Trophoblast cell (in vitro differentiated cells and primary cell): ENCODE measurements around the gene PTRHD1.

ENCODE experiments used
- DNase-seq, 2 donors: peaks; one replicate each; pipeline ENCODE4 v3.0.0-alpha.2; 2016
- H2AFZ ChIP-seq: 2 replicates; pipeline ENCODE4 v1.6.1; 2013; ENCODE audit warnings: low read length, moderate library complexity, mild to moderate bottlenecking; ENCODE audit not compliant: insufficient read depth, poor library complexity
- H2AK5ac ChIP-seq: 2 replicates; pipeline ENCODE4 v1.6.1; 2013; ENCODE audit warnings: mild to moderate bottlenecking, low read length
- H2BK120ac ChIP-seq: 2 replicates; pipeline ENCODE4 v1.6.1; 2013; ENCODE audit warnings: low read length, mild to moderate bottlenecking, moderate library complexity; ENCODE audit not compliant: insufficient read depth, poor library complexity
- H2BK12ac ChIP-seq: 2 replicates; pipeline ENCODE4 v1.6.1; 2013; ENCODE audit warnings: mild to moderate bottlenecking, low read length, moderate library complexity
- H2BK5ac ChIP-seq: 2 replicates; pipeline ENCODE4 v1.6.1; 2013; ENCODE audit warnings: low read length, low read depth, moderate library complexity, mild to moderate bottlenecking; ENCODE audit not compliant: poor library complexity
- H3K14ac ChIP-seq: 2 replicates; pipeline ENCODE4 v1.6.1; 2013; ENCODE audit warnings: mild to moderate bottlenecking, low read length
- H3K18ac ChIP-seq: 2 replicates; pipeline ENCODE4 v1.6.1; 2013; ENCODE audit warnings: mild to moderate bottlenecking, low read length
- H3K23ac ChIP-seq: 2 replicates; pipeline ENCODE4 v1.6.1; 2013; ENCODE audit warnings: low read length
- H3K27ac ChIP-seq: 2 replicates; pipeline ENCODE4 v1.5.1; 2013; ENCODE audit warnings: low read depth, mild to moderate bottlenecking, inconsistent platforms, low read length, moderate library complexity
- H3K27me3 ChIP-seq: 2 replicates; pipeline ENCODE4 v1.6.1; 2013; ENCODE audit warnings: inconsistent platforms, mild to moderate bottlenecking, low read length, moderate library complexity; ENCODE audit not compliant: insufficient read depth
- H3K36me3 ChIP-seq, 2 experiments: 1 replicate in 1 of 2; 2 replicates in 1 of 2; pipeline ENCODE4 v1.6.1; 2013; ENCODE audit warnings: low read length in 2 of 2, mild to moderate bottlenecking in 2 of 2, moderate library complexity in 1 of 2; ENCODE audit not compliant: insufficient read depth in 2 of 2, control insufficient read depth in 1 of 2
- H3K4ac ChIP-seq: 2 replicates; pipeline ENCODE4 v1.6.1; 2013; ENCODE audit warnings: low read depth, mild to moderate bottlenecking, low read length, moderate library complexity
- H3K4me1 ChIP-seq, 2 experiments: 1 replicate in 1 of 2; 2 replicates in 1 of 2; pipeline ENCODE4 v1.6.1; 2013; ENCODE audit warnings: low read length in 2 of 2, mild to moderate bottlenecking in 2 of 2, moderate library complexity in 1 of 2; ENCODE audit not compliant: insufficient read depth in 2 of 2, control insufficient read depth in 1 of 2
- H3K4me2 ChIP-seq: 2 replicates; pipeline ENCODE4 v1.6.1; 2013; ENCODE audit warnings: inconsistent platforms, mild to moderate bottlenecking, low read length, moderate library complexity
- H3K4me3 ChIP-seq: 2 replicates; pipeline ENCODE4 v1.5.1; 2013; ENCODE audit warnings: mild to moderate bottlenecking, low read depth, low read length, inconsistent platforms
- H3K79me1 ChIP-seq: one replicate; pipeline ENCODE4 v1.6.1; 2013; ENCODE audit warnings: low read length
- H3K79me2 ChIP-seq: 2 replicates; pipeline ENCODE4 v1.6.1; 2013; ENCODE audit warnings: low read length, mild to moderate bottlenecking; ENCODE audit not compliant: control insufficient read depth, insufficient read depth, poor library complexity
- H3K9ac ChIP-seq: 2 replicates; pipeline ENCODE4 v1.6.1; 2013; ENCODE audit warnings: mild to moderate bottlenecking, low read length
- H3K9me3 ChIP-seq: 2 replicates; pipeline ENCODE4 v1.6.1; 2013; ENCODE audit warnings: low read depth, mild to moderate bottlenecking, control low read depth, inconsistent platforms, low read length; ENCODE audit not compliant: insufficient read depth
- H4K12ac ChIP-seq: 2 replicates; pipeline ENCODE4 v1.6.1; 2013; ENCODE audit warnings: low read depth, mild to moderate bottlenecking, low read length, moderate library complexity
- H4K8ac ChIP-seq: 2 replicates; pipeline ENCODE4 v1.6.1; 2013; ENCODE audit warnings: low read depth, mild to moderate bottlenecking, low read length, moderate library complexity
- H4K91ac ChIP-seq: one replicate; pipeline ENCODE4 v1.6.1; 2013; ENCODE audit warnings: low read depth, mild to moderate bottlenecking, low read length, moderate library complexity
- WGBS: extraction: QIAGEN DNeasy Blood & Tissue Kit; methylation state at CpG from one replicate; pipeline ENCODE4 v1.1.7; 2013; ENCODE audit warnings: missing lambda C conversion rate; ENCODE audit not compliant: insufficient read length, insufficient coverage; ENCODE audit errors: extremely low coverage; 5-methylcytosine and 5-hydroxymethylcytosine counted together

Gene PTRHD1

GRCh38 chr2:24779116-24779515, 14.1 kb downstream of the PTRHD1 start:
- H3K36me3 ChIP-seq = no peaks in the 10 kb centered on the region
- no peak overlapping the region for H4K91ac ChIP-seq

GRCh38 chr2:24774373-24774772, 18.8 kb downstream of the PTRHD1 start:
- no peak overlapping the region for H3K18ac ChIP-seq
- no peaks in the 10 kb centered on the region for H3K27me3 ChIP-seq
- no peak overlapping the region for H2BK12ac ChIP-seq
- no peak overlapping the region for H2AFZ ChIP-seq
- H3K4me2 ChIP-seq = no peak overlapping the region
- H4K12ac ChIP-seq = no peak overlapping the region
- DNase-seq = no peak
- peaks cover 0 to 2% of the 10 kb centered on the region in 2 experiments for H3K36me3 ChIP-seq
- no peak overlapping the region for H3K4ac ChIP-seq
- H2BK5ac ChIP-seq = no peak overlapping the region
- WGBS = no CpG with 5 or more reads among the region's 3 CpGs
- no peak overlapping the region for H4K91ac ChIP-seq
- no peak overlapping the region for H2AK5ac ChIP-seq
- no peak overlapping the region for H3K14ac ChIP-seq
- no peaks in the 10 kb centered on the region for H3K4me1 ChIP-seq
- H3K79me2 ChIP-seq = no peaks in the 10 kb centered on the region
- no peak overlapping the region for H2BK120ac ChIP-seq
- H3K79me1 ChIP-seq = no peaks in the 10 kb centered on the region
- no peak overlapping the region for H3K23ac ChIP-seq
- H3K4me3 ChIP-seq = no peak overlapping the region
- H3K27ac ChIP-seq = no peak overlapping the region
- no peak overlapping the region for H4K8ac ChIP-seq
- no peak overlapping the region for H3K9ac ChIP-seq
- no peaks in the 10 kb centered on the region for H3K9me3 ChIP-seq

More at GRCh38 chr2:24779116-24779515, 14.1 kb downstream of the PTRHD1 start:
- H4K12ac ChIP-seq = no peak overlapping the region
- H3K18ac ChIP-seq = no peak overlapping the region
- no peak overlapping the region for H3K9ac ChIP-seq
- no peaks in the 10 kb centered on the region for H3K4me1 ChIP-seq
- no peaks in the 10 kb centered on the region for H3K79me2 ChIP-seq
- no peak overlapping the region for H3K23ac ChIP-seq
- no peak overlapping the region for H3K4me3 ChIP-seq
- H2BK5ac ChIP-seq = no peak overlapping the region
- DNase-seq = peak; percentile 30 to 67
- H3K27me3 ChIP-seq = no peaks in the 10 kb centered on the region
- no peak overlapping the region for H4K8ac ChIP-seq
- no peak overlapping the region for H3K4me2 ChIP-seq
- H2AFZ ChIP-seq = no peak overlapping the region
- no peaks in the 10 kb centered on the region for H3K9me3 ChIP-seq
- H2AK5ac ChIP-seq = no peak overlapping the region
- no CpG with 5 or more reads among the region's 2 CpGs for WGBS
- H3K4ac ChIP-seq = no peak overlapping the region
- H3K79me1 ChIP-seq = no peaks in the 10 kb centered on the region
- H3K14ac ChIP-seq = no peak overlapping the region
- no peak overlapping the region for H2BK120ac ChIP-seq
- no peak overlapping the region for H2BK12ac ChIP-seq
- peak overlapping the region; percentile 1 for H3K27ac ChIP-seq

- H4K12ac ChIP-seq = no peak overlapping the region
- H3K4ac ChIP-seq = no peak overlapping the region
- no CpG with 5 or more reads among the region's 5 CpGs for WGBS
- H3K4me2 ChIP-seq = no peak overlapping the region
- no peaks in the 10 kb centered on the region for H3K79me2 ChIP-seq
- H3K4me3 ChIP-seq = no peak overlapping the region
- H3K23ac ChIP-seq = no peak overlapping the region
- no peaks in the 10 kb centered on the region for H3K79me1 ChIP-seq
- no peak overlapping the region for H2AFZ ChIP-seq
- H4K8ac ChIP-seq = no peak overlapping the region
- H3K27ac ChIP-seq = no peak overlapping the region
- H3K14ac ChIP-seq = no peak overlapping the region
- H3K9ac ChIP-seq = no peak overlapping the region
- H3K9me3 ChIP-seq = no peaks in the 10 kb centered on the region
- peak; percentile 1 to 49 for DNase-seq
- no peak overlapping the region for H4K91ac ChIP-seq
- no peak overlapping the region for H2BK120ac ChIP-seq
- H3K27me3 ChIP-seq = no peaks in the 10 kb centered on the region
- peaks cover 0 to 2% of the 10 kb centered on the region in 2 experiments for H3K36me3 ChIP-seq
- no peak overlapping the region for H2BK12ac ChIP-seq
- no peak overlapping the region for H3K18ac ChIP-seq
- H3K4me1 ChIP-seq = no peaks in the 10 kb centered on the region
- no peak overlapping the region for H2BK5ac ChIP-seq
- no peak overlapping the region for H2AK5ac ChIP-seq
These were observed 21.2 kb downstream of the PTRHD1 start for GRCh38 chr2:24771764-24772586.

GRCh38 chr2:24771061-24771460, 22.1 kb downstream of the PTRHD1 start:
- H3K79me1 ChIP-seq = no peaks in the 10 kb centered on the region
- H2BK5ac ChIP-seq = no peak overlapping the region
- no peak overlapping the region for H3K4me2 ChIP-seq
- no peaks in the 10 kb centered on the region for H3K27me3 ChIP-seq
- H3K18ac ChIP-seq = no peak overlapping the region
- no peaks in the 10 kb centered on the region for H3K79me2 ChIP-seq
- H3K4ac ChIP-seq = no peak overlapping the region
- H4K8ac ChIP-seq = no peak overlapping the region
- no peak overlapping the region for H3K23ac ChIP-seq
- no peak overlapping the region for H4K12ac ChIP-seq
- H2AK5ac ChIP-seq = no peak overlapping the region
- no peak overlapping the region for H4K91ac ChIP-seq
- H2AFZ ChIP-seq = no peak overlapping the region
- H2BK120ac ChIP-seq = no peak overlapping the region
- peaks cover 0 to 3% of the 10 kb centered on the region in 2 experiments for H3K4me1 ChIP-seq
- peaks cover 2% of the 10 kb centered on the region for H3K9me3 ChIP-seq
- H3K27ac ChIP-seq = no peak overlapping the region
- H3K36me3 ChIP-seq = peaks cover 0 to 2% of the 10 kb centered on the region in 2 experiments
- no peak overlapping the region for H3K9ac ChIP-seq
- no peak overlapping the region for H3K4me3 ChIP-seq
- no peak overlapping the region for H2BK12ac ChIP-seq
- H3K14ac ChIP-seq = no peak overlapping the region
- WGBS = no CpG with 5 or more reads among the region's 5 CpGs
- DNase-seq = no peak
